Glutamatergic neuron (in vitro differentiated cells): Measurements from ENCODE around the gene RGS11. TPM values are rescaled to one million over a fixed set of nuclear protein-coding genes. Genes with fewer than 3 reads are reported as not detected.

Experiments used
- DNase-seq: peaks from one replicate; pipeline ENCODE4 v3.0.0; 2022
- H3K27ac Mint-ChIP-seq: one replicate; pipeline ENCODE4 v1.8.0; 2020; ENCODE audit warnings: mild to moderate bottlenecking, mixed read lengths, inconsistent platforms; ENCODE audit not compliant: unreplicated experiment
- H3K27me3 Mint-ChIP-seq: one replicate; pipeline ENCODE4 v1.8.0; 2020; ENCODE audit warnings: mild to moderate bottlenecking, moderate library complexity, mixed read lengths, inconsistent platforms; ENCODE audit not compliant: unreplicated experiment
- H3K36me3 Mint-ChIP-seq: one replicate; pipeline ENCODE4 v1.8.0; 2020; ENCODE audit warnings: mild to moderate bottlenecking, mixed read lengths, inconsistent platforms; ENCODE audit not compliant: unreplicated experiment
- H3K4me1 Mint-ChIP-seq: one replicate; pipeline ENCODE4 v1.8.0; 2020; ENCODE audit warnings: mild to moderate bottlenecking, low read depth, mixed read lengths, inconsistent platforms; ENCODE audit not compliant: unreplicated experiment
- H3K4me3 Mint-ChIP-seq: one replicate; pipeline ENCODE4 v1.8.0; 2020; ENCODE audit warnings: mild to moderate bottlenecking, mixed read lengths, inconsistent platforms; ENCODE audit not compliant: unreplicated experiment
- H3K9me3 Mint-ChIP-seq: one replicate; pipeline ENCODE4 v1.8.0; 2020; ENCODE audit warnings: mild to moderate bottlenecking, moderate library complexity, mixed read lengths, inconsistent platforms; ENCODE audit not compliant: unreplicated experiment
- CTCF ChIP-seq: fragments of 200-600 bp; sonication (generic); IDR thresholded peaks from one replicate; pipeline ENCODE4 v1.5.0; 2021; ENCODE audit not compliant: partially characterized antibody, unreplicated experiment
- total RNA-seq: library from RNA; stranded (reverse); fragmentation: NEBNext Ultra II Directional; extraction: Animal tissue kit (Norgen Biotek cat#: 25700); gene quantifications from one replicate; pipeline ENCODE4 v1.2.1, GENCODE V29; 2021; ENCODE audit not compliant: unreplicated experiment

RGS11 gene
- total RNA-seq, 1 donor from 2014 or later, result 18.2 TPM

- Mint-ChIP-seq H3K36me3 (peaks cover 4% of the 10 kb centered on the region), H3K27me3 (peaks cover 8% of the 10 kb centered on the region), H3K27ac (no peak overlapping the region), H3K9me3 (peaks cover 4% of the 10 kb centered on the region), H3K4me3 (no peak overlapping the region), H3K4me1 (peaks cover 1% of the 10 kb centered on the region)
- TF ChIP-seq CTCF, result no peak
- no peak for DNase-seq
Observed at GRCh38 chr16:273547-274421, 2.0 kb downstream of the RGS11 start.

GRCh38 chr16:272633-273546 lies 2.9 kb downstream of the RGS11 start:
- peaks cover 1% of the 10 kb centered on the region for H3K4me1 Mint-ChIP-seq
- H3K9me3 Mint-ChIP-seq, result peaks cover 10% of the 10 kb centered on the region
- H3K4me3 Mint-ChIP-seq, result no peak overlapping the region
- H3K27me3 Mint-ChIP-seq, result peaks cover 15% of the 10 kb centered on the region
- H3K27ac Mint-ChIP-seq, result no peak overlapping the region
- peaks cover 4% of the 10 kb centered on the region for H3K36me3 Mint-ChIP-seq
- no peak for TF ChIP-seq CTCF
- no peak for DNase-seq

- Mint-ChIP-seq H3K9me3 (peaks cover 10% of the 10 kb centered on the region), H3K4me3 (no peak overlapping the region), H3K4me1 (peaks cover 1% of the 10 kb centered on the region), H3K27me3 (peaks cover 11% of the 10 kb centered on the region), H3K27ac (no peak overlapping the region), H3K36me3 (peaks cover 4% of the 10 kb centered on the region)
- no peak for TF ChIP-seq CTCF
- DNase-seq, result no peak
Observed at GRCh38 chr16:270381-271255, 5.1 kb downstream of the RGS11 start.

GRCh38 chr16:269061-269796 lies 6.5 kb downstream of the RGS11 start:
- no peak for TF ChIP-seq CTCF
- no peak overlapping the region for H3K27ac Mint-ChIP-seq
- peaks cover 10% of the 10 kb centered on the region for H3K9me3 Mint-ChIP-seq
- no peak for DNase-seq
- H3K27me3 Mint-ChIP-seq, result peaks cover 11% of the 10 kb centered on the region
- H3K4me1 Mint-ChIP-seq, result peaks cover 1% of the 10 kb centered on the region
- peaks cover 4% of the 10 kb centered on the region for H3K36me3 Mint-ChIP-seq
- no peak overlapping the region for H3K4me3 Mint-ChIP-seq
